Lower lobe of right lung (tissue), 2 donors: Measurements from ENCODE around the gene PRLHR. TPM values are rescaled to one million over a fixed set of nuclear protein-coding genes. Genes with fewer than 3 reads are reported as not detected.

Experiments
- ATAC-seq, 2 donors: fragments of 200-7000 bp; cut with Tn5 transposase; one replicate each; pipeline ENCODE4 v1.9.1; 2020 to 2022; ENCODE audit warnings: mild to moderate bottlenecking in 2 of 2, moderate library complexity in 2 of 2
- DNase-seq: peaks from one replicate; pipeline ENCODE4 v3.0.0-alpha.2; 2020
- H3K27ac ChIP-seq: fragments of 200-600 bp; one replicate; pipeline ENCODE4 v1.8.0; 2022
- H3K27me3 ChIP-seq: fragments of 200-600 bp; one replicate; pipeline ENCODE4 v1.8.0; 2022; ENCODE audit warnings: low read depth
- H3K36me3 ChIP-seq: fragments of 200-600 bp; one replicate; pipeline ENCODE4 v1.8.0; 2022; ENCODE audit warnings: mild to moderate bottlenecking
- H3K4me1 ChIP-seq: fragments of 200-600 bp; one replicate; pipeline ENCODE4 v1.8.0; 2022
- H3K4me3 ChIP-seq: fragments of 200-600 bp; one replicate; pipeline ENCODE4 v1.8.0; 2022; ENCODE audit warnings: mild to moderate bottlenecking
- H3K9me3 ChIP-seq: fragments of 200-600 bp; one replicate; pipeline ENCODE4 v1.8.0; 2022
- intact Hi-C: fragments of 100-400 bp; cut with DNase I; formaldehyde crosslinking; loops from one replicate; pipeline ENCODE4 v1.11.0; 2022
- long read RNA-seq: library from polyadenylated mRNA; unstranded; transcript quantifications from one replicate; pipeline ENCODE4 v2.0.0, GENCODE V29; 2021
- total RNA-seq: library from RNA; stranded (reverse); fragmentation: NEBNext Ultra II Directional; extraction: Animal tissue kit (Norgen Biotek cat#: 25700); gene quantifications from one replicate; pipeline ENCODE4 v1.2.1, GENCODE V29; 2021
- TF ChIP-seq, protein P1 (sequence below): fragments of 200-600 bp; IDR thresholded peaks from one replicate; pipeline ENCODE4 v1.8.0; 2022; ENCODE audit warnings: antibody characterized with exemption, mild to moderate bottlenecking
- donor health status: DM: no; HTN: yes; CAD: no; lungs with severe emphysema.

Gene PRLHR
- not detected for total RNA-seq
- long read RNA-seq = 0 reads

- ATAC-seq (peak; percentile 23 to 29), DNase-seq (no peak)
- Histone ChIP-seq H3K4me3 (no peak within 1 kb of the TSS), H3K27ac (no peak within 1 kb of the TSS), H3K4me1 (no peaks in the 10 kb centered on the region), H3K9me3 (no peaks in the 10 kb centered on the region), H3K36me3 (no peaks in the 10 kb centered on the region), H3K27me3 (peaks cover 76% of the 10 kb centered on the region)
- intact Hi-C loops = no loop called here
- TF ChIP-seq, protein P1, sequence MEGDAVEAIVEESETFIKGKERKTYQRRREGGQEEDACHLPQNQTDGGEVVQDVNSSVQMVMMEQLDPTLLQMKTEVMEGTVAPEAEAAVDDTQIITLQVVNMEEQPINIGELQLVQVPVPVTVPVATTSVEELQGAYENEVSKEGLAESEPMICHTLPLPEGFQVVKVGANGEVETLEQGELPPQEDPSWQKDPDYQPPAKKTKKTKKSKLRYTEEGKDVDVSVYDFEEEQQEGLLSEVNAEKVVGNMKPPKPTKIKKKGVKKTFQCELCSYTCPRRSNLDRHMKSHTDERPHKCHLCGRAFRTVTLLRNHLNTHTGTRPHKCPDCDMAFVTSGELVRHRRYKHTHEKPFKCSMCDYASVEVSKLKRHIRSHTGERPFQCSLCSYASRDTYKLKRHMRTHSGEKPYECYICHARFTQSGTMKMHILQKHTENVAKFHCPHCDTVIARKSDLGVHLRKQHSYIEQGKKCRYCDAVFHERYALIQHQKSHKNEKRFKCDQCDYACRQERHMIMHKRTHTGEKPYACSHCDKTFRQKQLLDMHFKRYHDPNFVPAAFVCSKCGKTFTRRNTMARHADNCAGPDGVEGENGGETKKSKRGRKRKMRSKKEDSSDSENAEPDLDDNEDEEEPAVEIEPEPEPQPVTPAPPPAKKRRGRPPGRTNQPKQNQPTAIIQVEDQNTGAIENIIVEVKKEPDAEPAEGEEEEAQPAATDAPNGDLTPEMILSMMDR = no peak
These were observed at the start of gene PRLHR for GRCh38 chr10:118595598-118596425. PRLHR (minus strand) TSS chr10:118595648; CDS start chr10:118595244, 404 bp downstream.

DNA sequence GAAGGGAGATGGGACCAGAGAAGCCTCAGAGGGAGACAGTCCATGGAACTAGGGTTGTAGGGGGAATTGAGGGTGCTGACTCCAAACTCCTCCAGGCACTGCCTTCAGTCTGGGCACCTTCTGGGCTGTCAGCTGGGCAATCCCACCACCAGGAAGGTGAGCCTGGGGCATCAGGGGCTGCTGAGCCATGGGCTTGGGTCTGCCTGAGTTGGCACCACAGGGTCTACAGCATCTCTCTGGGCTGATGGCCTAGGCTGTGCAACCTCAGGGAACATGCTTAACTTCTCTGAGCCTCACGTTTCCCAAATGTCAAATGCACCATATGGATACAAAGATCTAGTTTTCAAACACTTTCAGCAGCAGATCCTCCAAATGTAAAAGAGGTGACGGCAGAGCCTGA is 46.8 kb upstream of the PRLHR start:
- TF ChIP-seq, protein P1 = no peak
- intact Hi-C loops = no loop called here

GRCh38 chr10:118638680-118639079 is 43.2 kb upstream of the PRLHR start:
- intact Hi-C loops = no loop called here
- Histone ChIP-seq H3K27me3 (no peaks in the 10 kb centered on the region), H3K4me3 (no peak overlapping the region), H3K4me1 (no peaks in the 10 kb centered on the region), H3K9me3 (no peaks in the 10 kb centered on the region), H3K27ac (no peak overlapping the region), H3K36me3 (no peaks in the 10 kb centered on the region)
- no peak for ATAC-seq
- TF ChIP-seq, protein P1 = no peak
- no peak for DNase-seq

More for the DNA sequence above, 46.8 kb upstream of the PRLHR start:
- Histone ChIP-seq H3K9me3 (no peaks in the 10 kb centered on the region), H3K36me3 (no peaks in the 10 kb centered on the region), H3K4me3 (no peak overlapping the region), H3K27me3 (no peaks in the 10 kb centered on the region), H3K27ac (no peak overlapping the region), H3K4me1 (no peaks in the 10 kb centered on the region)
- no peak for DNase-seq
- ATAC-seq = no peak

DNA sequence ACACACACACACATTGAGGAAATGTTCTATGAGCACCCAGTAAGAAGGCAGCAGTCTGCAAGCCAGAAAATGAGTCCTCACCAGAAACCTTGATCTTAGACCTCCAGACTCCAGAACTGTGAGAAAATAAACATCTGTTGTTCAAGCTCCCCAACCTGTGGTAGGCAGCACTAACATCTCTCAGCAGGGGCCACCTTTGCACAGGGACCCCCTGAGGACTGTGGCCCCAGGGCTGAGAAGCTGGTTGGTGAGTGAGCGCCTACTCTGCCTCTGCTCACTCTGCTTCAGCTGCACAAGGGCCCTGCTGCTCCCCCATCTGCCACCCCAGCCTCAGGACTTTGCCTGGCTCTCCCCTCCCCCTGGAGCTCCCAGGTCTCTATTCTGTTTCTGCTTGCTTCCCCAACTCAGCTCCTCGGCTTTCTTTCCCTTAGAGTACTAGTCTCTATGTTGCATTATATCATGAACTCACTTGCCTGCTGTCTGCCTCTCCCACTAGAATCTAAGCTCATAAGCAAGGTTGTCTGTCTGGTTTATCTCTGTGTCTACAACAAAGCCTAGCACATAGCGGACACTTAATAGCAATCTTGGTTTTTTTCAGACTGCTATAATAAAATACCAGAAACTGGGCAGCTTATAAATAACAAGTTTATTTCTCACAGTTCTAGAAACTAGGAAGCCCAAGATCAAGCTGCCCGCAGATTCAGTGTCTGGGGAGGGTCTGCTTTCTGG is 40.4 kb upstream of the PRLHR start:
- H3K4me3 ChIP-seq = no peak overlapping the region
- no peaks in the 10 kb centered on the region for H3K9me3 ChIP-seq
- ATAC-seq (no peak), DNase-seq (no peak)
- intact Hi-C loops = no loop called here
- H3K27ac ChIP-seq = no peak overlapping the region
- H3K4me1 ChIP-seq = no peaks in the 10 kb centered on the region
- no peaks in the 10 kb centered on the region for H3K36me3 ChIP-seq
- TF ChIP-seq, protein P1 = no peak
- H3K27me3 ChIP-seq = no peaks in the 10 kb centered on the region

DNA sequence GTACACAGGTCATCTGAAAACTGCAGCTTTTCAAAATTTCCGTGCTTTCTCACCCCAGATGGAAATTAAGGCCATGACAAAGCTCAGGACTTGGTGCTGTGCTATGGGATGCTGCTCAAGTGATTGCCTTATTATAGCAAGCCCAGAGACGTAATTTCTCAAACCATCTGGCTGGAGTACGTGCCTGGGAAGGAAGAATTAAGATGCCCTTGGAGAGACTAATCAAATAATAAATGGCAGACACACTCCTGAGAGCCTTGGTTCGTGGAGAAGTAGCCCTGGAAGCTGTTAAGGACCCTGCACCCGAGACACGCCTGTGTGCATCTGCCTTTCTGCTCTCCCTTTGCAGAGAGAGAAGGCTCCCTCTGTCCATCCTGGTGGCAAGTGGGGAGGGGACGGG is 38.3 kb upstream of the PRLHR start:
- Histone ChIP-seq H3K27me3 (no peaks in the 10 kb centered on the region), H3K9me3 (no peaks in the 10 kb centered on the region), H3K27ac (no peak overlapping the region), H3K36me3 (no peaks in the 10 kb centered on the region), H3K4me1 (no peaks in the 10 kb centered on the region), H3K4me3 (no peak overlapping the region)
- TF ChIP-seq, protein P1 = no peak
- DNase-seq = no peak
- intact Hi-C loops = no loop called here
- no peak for ATAC-seq
